Lung (tissue), 12 donors: ENCODE results near the gene ZHX3. TPM values are rescaled to one million over a fixed set of nuclear protein-coding genes. Genes with fewer than 3 reads are reported as not detected.

Source experiments
- ATAC-seq: fragments of 200-7000 bp; cut with Tn5 transposase; one replicate; pipeline ENCODE4 v1.9.1; 2020; ENCODE audit warnings: moderate number of reproducible peaks; ENCODE audit not compliant: insufficient read depth, low FRiP score
- DNase-seq, 3 donors: peaks; one replicate each; pipeline ENCODE4 v3.0.0-alpha.2; 2013 to 2017
- H3K27ac ChIP-seq, 2 donors: one replicate each; pipeline ENCODE4 v1.5.1; 2013; ENCODE audit warnings: mild to moderate bottlenecking in 2 of 2, moderate library complexity in 2 of 2, control low read depth in 1 of 2, inconsistent platforms in 1 of 2, low read depth in 1 of 2, low read length in 1 of 2
- H3K27me3 ChIP-seq, 3 donors: one replicate each; pipeline ENCODE4 v1.5.1; 2013; ENCODE audit warnings: low read length in 2 of 3; ENCODE audit not compliant: control insufficient read depth in 3 of 3, insufficient read depth in 3 of 3
- H3K36me3 ChIP-seq, 4 donors: one replicate each; pipeline ENCODE4 v1.5.1; 2013; ENCODE audit warnings: low read length in 4 of 4, mild to moderate bottlenecking in 1 of 4, moderate library complexity in 1 of 4; ENCODE audit not compliant: control insufficient read depth in 4 of 4, insufficient read depth in 4 of 4
- H3K4me1 ChIP-seq, 5 donors: one replicate each; pipeline ENCODE4 v1.5.1; 2013; ENCODE audit warnings: low read length in 5 of 5, mild to moderate bottlenecking in 2 of 5, moderate library complexity in 1 of 5; ENCODE audit not compliant: control insufficient read depth in 5 of 5, insufficient read depth in 5 of 5
- H3K4me3 ChIP-seq: one replicate; pipeline ENCODE4 v1.5.1; 2013; ENCODE audit warnings: mild to moderate bottlenecking, control low read depth, moderate library complexity
- H3K9ac ChIP-seq, 2 donors: one replicate each; pipeline ENCODE4 v1.5.1; 2013; ENCODE audit warnings: low read length in 2 of 2, control low read depth in 1 of 2; ENCODE audit not compliant: insufficient read depth in 1 of 2
- H3K9me3 ChIP-seq, 4 donors: one replicate each; pipeline ENCODE4 v1.5.1; 2013; ENCODE audit warnings: low read length in 3 of 4, mild to moderate bottlenecking in 1 of 4, moderate library complexity in 1 of 4; ENCODE audit not compliant: control insufficient read depth in 4 of 4, insufficient read depth in 3 of 4
- CTCF ChIP-seq: IDR thresholded peaks from 2 replicates; pipeline ENCODE4 v1.5.1; 2012; ENCODE audit warnings: mild to moderate bottlenecking; ENCODE audit errors: control extremely low read depth, extremely low read depth
- WGBS, 2 donors: extraction: QIAGEN DNeasy Blood & Tissue Kit; methylation state at CpG; one replicate each; pipeline ENCODE4 v1.1.7; 2013; 5-methylcytosine and 5-hydroxymethylcytosine counted together
- polyA plus RNA-seq, 2 donors: library from polyadenylated mRNA; stranded (reverse); fragments of 200-250 nt; gene quantifications; one replicate each; pipeline ENCODE4 v1.2.1, GENCODE V29; 2013
- total RNA-seq, 2 donors: library from RNA; depleted of rRNA in 1 of 2; stranded (reverse); fragments of >200 nt in 1 of 2; gene quantifications; one replicate each; pipeline ENCODE4 v1.2.1, GENCODE V29; 2014 to 2021
- donor health status: control.
- donor health status: control.
- donor health status: Bipolar disorder and iron deficiency.
- donor health status: healthy.
- donor health status: DM: yes; HTN: yes; CAD: no.

ZHX3 gene
- total and polyA plus RNA-seq, 4 donors: 8.3 to 48.2 (median 18.0) TPM

- 85 to 92% methylated on average over 2 of the region's 2 CpGs for WGBS, 2 donors
- no peak overlapping the region for H3K27ac ChIP-seq
- no peak overlapping the region for H3K9ac ChIP-seq
- H3K9me3 ChIP-seq: no peaks in the 10 kb centered on the region
- peaks cover 0 to 1% (median 0%) of the 10 kb centered on the region in 4 donors for H3K36me3 ChIP-seq
- DNase-seq: no peak
- no peak overlapping the region for H3K4me3 ChIP-seq
- TF ChIP-seq CTCF: no peak
- H3K4me1 ChIP-seq: peaks cover 4 to 16% (median 7%) of the 10 kb centered on the region in 5 donors
- ATAC-seq: no peak
- H3K27me3 ChIP-seq: no peaks in the 10 kb centered on the region
These were observed 99.1 kb downstream of the ZHX3 start for GRCh38 chr20:41218466-41218865.

- no peaks in the 10 kb centered on the region for H3K27me3 ChIP-seq
- WGBS, 2 donors: 86 to 87% methylated on average over 5 of the region's 5 CpGs
- no peaks in the 10 kb centered on the region for H3K9me3 ChIP-seq
- DNase-seq: no peak
- peaks cover 4 to 13% (median 7%) of the 10 kb centered on the region in 5 donors for H3K4me1 ChIP-seq
- no peak overlapping the region for H3K4me3 ChIP-seq
- H3K27ac ChIP-seq: no peak overlapping the region
- no peak for ATAC-seq
- peaks cover 0 to 1% (median 0%) of the 10 kb centered on the region in 4 donors for H3K36me3 ChIP-seq
- TF ChIP-seq CTCF: no peak
- no peak overlapping the region for H3K9ac ChIP-seq
These were observed 100.1 kb downstream of the ZHX3 start for GRCh38 chr20:41217422-41217821.

GRCh38 chr20:41214666-41215065 is 102.9 kb downstream of the ZHX3 start:
- Histone ChIP-seq H3K4me3 (no peak overlapping the region), H3K4me1 (peaks cover 0 to 10% (median 0%) of the 10 kb centered on the region in 5 donors), H3K9me3 (no peaks in the 10 kb centered on the region), H3K27me3 (no peaks in the 10 kb centered on the region), H3K27ac (no peak overlapping the region), H3K9ac (no peak overlapping the region), H3K36me3 (peaks cover 0 to 1% (median 0%) of the 10 kb centered on the region in 4 donors)
- ATAC-seq (no peak), DNase-seq (no peak)
- 97% methylated on average over 3 of the region's 3 CpGs for WGBS, 2 donors
- no peak for TF ChIP-seq CTCF

GRCh38 chr20:41214202-41214601 is 103.3 kb downstream of the ZHX3 start:
- no peak overlapping the region for H3K9ac ChIP-seq
- 92 to 95% methylated on average over 3 of the region's 3 CpGs for WGBS, 2 donors
- no peaks in the 10 kb centered on the region for H3K36me3 ChIP-seq
- no peak for TF ChIP-seq CTCF
- H3K4me3 ChIP-seq: no peak overlapping the region
- peaks cover 0 to 10% (median 0%) of the 10 kb centered on the region in 5 donors for H3K4me1 ChIP-seq
- no peak for DNase-seq
- H3K27ac ChIP-seq: no peak overlapping the region
- ATAC-seq: no peak
- no peaks in the 10 kb centered on the region for H3K9me3 ChIP-seq
- H3K27me3 ChIP-seq: no peaks in the 10 kb centered on the region
